ENCODE data around the gene CCDC15.

CCDC15 gene

DNA sequence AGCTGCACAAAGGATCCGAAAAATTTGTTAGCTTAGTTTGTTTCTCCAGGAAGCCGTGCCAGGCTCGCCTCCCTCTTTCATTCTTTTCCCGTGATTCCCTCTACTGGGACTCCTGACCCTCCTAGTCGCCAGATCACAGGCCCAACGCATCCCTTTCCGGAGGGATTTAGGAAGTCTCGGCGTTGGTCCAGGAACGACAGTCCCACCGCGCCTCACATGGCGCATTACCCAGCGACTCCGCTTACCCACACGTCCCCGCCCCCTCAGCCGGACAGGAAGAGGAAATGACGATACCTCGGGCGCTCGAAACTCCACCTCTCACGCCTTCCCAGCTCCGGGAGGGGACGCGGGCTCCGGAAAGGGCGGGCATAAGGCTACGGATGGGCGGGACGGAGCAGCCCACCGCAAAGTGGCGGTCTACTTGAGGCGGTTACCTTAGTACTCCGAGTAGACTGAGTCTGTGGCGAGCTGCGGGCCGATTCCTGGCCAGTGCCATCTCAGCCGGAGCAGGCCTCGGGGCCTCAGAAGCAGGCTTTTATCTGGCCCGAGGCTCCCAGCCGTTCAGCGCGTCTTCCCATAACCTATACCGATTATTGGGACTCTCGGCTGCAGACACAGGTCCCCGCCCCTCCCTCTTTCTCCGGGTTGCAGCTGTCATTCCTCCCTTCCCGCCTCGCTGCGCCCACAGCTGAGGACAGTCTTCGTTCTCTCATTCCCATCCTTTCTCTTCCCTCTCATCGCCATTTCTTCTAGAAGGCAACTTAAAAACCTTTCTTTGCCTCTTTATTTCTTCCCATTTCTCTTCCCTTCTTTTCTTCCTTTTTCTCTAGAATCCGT, at the start of gene CCDC15:
Gene CCDC15, plus strand, starts transcription at position 450 of the 837 bp plus-strand sequence. CDS start 531 bp downstream, outside the sequence.
- peak; percentile 99 for DNase-seq (ENCODE audit: low spot score)

GRCh38 chr11:124915541-124916369, 38.2 kb upstream of the CCDC15 start:
- no peak for DNase-seq (ENCODE audit: low spot score)

DNA sequence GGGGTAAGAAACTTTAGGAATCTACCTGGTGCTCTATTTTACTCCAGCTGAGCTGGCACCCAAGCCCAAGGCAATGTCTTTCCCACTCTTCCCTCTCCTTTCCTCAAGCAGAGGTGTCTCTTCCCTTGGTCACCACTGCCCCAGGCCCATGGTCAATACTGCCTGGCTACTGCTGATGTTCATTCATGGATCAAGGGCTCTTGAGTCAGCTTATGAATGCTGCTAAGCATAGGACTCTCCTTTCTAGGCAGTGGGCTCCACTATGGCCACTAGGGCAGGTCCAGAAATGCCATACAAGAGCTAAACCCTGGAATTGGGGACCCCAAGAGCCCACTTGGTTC, 37.7 kb upstream of the CCDC15 start:
- no peak for DNase-seq (ENCODE audit: low spot score)

DNA sequence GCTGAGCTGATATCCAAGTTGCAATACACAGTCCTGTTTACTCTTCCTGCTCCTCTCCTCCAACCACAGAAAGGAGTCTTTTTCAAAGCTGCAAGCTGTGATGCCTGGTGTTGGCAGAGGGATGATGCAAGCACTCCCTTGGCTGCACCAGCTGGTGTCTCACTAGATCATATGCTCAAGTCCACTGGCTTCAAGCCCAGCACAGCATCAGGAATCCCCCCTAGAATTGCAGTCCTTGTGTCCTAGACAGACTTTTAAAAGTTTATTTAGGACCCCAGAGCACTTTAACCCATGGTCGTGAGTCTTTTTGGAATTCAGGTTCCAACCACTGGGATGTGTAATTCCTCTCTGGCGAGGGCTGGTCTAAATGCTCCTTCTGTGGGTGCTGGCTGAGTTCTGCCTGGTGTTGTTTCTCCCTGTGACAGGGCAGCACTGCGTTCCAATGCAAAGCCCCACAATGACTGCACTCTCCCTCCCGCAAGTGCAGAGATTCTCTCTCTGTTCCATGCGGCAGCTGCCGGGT, 36.8 kb upstream of the CCDC15 start:
- peak; percentile 95 for DNase-seq (ENCODE audit: low spot score)

GRCh38 chr11:124918950-124919349, 35.1 kb upstream of the CCDC15 start, which contains the start of gene HEPN1:
TSS of gene HEPN1 (plus strand) at chr11:124919250.
- DNase-seq (ENCODE audit: low spot score), result no peak

DNA sequence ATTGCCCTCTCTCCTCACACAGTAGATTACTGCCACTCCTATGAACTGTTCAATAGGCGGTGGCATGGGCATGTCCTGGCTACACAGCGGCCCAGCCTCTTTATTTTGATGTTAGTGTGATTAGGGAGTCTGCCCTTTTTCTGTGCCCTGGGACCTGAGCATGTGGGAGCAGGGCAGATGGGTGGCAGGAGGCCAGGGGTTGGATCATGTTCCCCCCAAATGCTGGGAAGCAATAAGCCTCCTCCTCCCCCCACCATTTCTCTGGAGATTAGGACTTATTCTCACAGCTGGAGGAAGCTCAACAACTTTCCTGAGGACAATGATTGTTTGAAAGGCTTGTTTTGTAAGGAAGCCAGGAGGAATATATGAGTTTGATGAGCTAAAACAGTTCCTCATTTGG, 34.1 kb upstream of the CCDC15 start:
- DNase-seq (ENCODE audit: low spot score), result no peak

- DNase-seq (ENCODE audit: low spot score), result no peak
Observed at GRCh38 chr11:124920356-124920755, 33.6 kb upstream of the CCDC15 start.

GRCh38 chr11:124920870-124921609, 33.0 kb upstream of the CCDC15 start:
- no peak for DNase-seq (ENCODE audit: low spot score)

GRCh38 chr11:124922831-124923230, 31.2 kb upstream of the CCDC15 start:
- no peak for DNase-seq (ENCODE audit: low spot score)

DNA sequence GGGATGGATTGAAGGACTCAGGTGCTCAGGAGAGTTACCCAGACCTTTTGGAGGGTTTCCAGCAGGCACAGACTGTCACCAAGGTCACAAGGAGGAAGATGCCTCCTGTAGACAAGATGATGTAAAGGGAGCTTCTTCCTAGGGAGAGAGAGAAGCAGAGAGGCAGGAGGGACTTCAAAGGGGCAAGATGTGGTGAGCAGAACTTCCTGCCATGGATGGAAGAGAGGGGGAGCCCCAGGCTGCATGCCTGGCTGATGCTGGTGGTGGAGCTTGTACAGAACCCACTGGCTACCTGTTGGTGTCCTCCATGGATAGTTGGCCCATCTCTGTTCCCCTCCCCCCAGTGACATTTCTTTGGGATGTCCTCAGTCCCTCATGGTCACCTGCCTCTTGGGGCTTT, 30.7 kb upstream of the CCDC15 start:
- DNase-seq (ENCODE audit: low spot score), result no peak

DNA sequence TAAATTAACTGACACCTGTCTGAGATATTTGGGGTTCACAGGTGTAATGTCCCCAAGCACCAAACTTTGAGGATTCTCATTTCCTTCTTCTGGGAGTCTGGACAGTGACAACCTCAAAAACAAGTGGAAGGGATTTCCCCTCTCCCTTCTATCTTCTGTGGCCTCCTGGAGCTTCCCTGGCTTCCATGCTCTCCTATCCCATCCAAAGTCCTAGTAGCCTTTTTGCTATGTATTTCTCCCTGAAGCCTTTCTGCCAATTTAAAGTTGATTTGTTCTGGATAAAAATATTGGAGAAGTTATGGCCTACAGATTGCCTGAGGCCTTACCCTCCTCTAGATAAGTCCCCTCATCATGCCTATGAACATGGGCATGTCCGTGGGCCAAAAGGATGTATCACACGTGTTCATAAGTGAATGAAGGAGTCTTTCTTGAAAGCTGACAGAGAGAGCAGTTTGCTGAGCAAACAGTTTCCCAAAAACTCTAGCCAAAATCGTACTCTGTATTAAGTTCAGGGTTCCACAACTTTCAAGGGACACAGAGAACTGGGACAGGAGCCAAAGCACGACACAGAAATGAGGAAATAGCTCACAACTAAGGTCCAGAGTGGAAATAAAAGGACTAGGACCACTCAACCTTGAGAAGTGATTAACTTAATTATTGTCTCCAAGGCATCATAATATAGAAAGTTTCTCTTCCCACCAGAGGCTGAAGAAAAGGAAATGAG, 24.9 kb upstream of the CCDC15 start:
- peak; percentile 65 for DNase-seq (ENCODE audit: low spot score)

GRCh38 chr11:124930799-124931198, 23.2 kb upstream of the CCDC15 start:
- no peak for DNase-seq (ENCODE audit: low spot score)

DNA sequence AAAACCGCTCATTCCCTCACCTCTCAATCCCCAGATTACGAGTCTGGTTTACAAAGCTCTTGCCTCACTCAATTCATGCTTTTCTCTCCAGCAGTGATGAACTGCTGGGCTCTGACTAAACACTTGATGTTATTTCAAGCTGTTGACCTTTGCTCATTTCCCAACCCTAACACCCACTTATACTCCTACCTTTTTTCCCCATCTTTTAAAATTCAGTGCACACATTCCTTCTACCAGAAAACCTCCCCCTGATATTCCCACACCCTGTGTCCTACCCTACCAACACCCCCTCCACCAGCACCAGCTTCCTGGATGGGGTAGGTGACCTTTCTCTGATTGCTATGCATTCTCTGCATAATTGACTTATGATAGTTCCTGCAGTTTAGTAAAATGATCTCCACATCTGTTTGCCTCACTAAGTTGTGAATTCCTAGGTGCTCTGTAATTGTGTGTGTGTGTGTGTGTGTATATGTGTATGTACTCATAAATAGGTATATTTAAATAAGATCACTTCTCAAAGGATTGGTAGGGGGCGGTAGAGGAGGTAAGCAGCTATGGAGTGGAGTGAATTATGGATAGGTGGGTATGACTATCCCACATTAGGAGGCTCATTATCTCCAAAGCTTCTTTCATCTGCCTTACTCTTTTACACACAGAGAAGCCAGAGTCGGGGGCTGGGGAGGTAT, 19.0 kb upstream of the CCDC15 start:
- DNase-seq (ENCODE audit: low spot score), result no peak

- peak; percentile 94 for DNase-seq (ENCODE audit: low spot score)
Observed at GRCh38 chr11:124935548-124936514, 18.2 kb upstream of the CCDC15 start, which contains the start of gene HEPACAM. TSS of gene HEPACAM (minus strand) at chr11:124936047. CDS start at chr11:124936006, 41 bp downstream.

DNA sequence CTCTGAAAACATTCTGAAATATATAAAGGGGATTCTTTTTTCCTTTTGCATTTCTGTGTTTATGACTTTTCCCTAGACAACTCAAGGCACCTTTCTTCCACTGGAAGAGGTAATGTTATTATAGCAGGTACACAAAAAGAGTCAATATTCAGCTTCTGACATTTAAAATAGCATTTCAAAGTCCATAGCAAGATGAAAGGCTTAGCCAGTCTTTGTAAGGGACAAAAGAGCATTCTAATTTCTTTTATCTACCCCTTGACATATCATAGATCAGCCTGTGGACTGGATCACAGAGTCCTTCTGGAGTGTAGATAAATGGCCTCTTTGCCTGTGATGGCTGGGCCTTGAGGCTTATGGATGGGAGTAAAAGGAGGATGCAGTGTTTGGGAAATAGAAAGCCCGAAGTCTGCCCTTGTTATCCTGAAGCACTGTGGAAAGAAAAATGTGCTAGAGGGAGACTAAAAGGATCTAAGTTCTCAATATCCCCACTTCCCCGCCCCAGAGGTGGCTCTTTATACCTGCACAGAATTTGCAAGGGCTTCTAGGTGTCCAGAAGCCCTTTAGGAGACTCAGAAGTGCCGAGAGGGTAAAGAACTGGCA, 16.6 kb upstream of the CCDC15 start:
- no peak for DNase-seq (ENCODE audit: low spot score)

GRCh38 chr11:124938206-124938765, 15.7 kb upstream of the CCDC15 start:
- DNase-seq (ENCODE audit: low spot score), result no peak

DNA sequence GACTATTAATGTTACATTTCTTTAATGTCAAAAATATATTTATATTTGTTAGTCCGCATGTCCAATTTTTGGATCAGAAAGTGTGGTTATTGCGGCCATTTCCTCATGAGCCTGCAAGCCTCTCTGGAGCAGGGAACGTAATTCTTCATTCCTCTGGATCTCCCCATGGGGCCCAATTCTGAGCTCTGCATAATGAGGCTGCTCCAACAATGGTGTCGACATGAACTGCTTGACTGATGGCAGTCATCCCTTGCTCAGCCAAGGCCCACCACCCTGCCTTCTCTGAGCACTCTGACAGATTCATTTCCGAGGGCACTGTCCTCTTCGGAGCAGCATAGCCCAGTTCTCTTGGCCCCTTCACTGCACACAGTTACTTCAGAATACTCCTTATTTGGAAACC, 15.0 kb upstream of the CCDC15 start:
- no peak for DNase-seq (ENCODE audit: low spot score)

DNA sequence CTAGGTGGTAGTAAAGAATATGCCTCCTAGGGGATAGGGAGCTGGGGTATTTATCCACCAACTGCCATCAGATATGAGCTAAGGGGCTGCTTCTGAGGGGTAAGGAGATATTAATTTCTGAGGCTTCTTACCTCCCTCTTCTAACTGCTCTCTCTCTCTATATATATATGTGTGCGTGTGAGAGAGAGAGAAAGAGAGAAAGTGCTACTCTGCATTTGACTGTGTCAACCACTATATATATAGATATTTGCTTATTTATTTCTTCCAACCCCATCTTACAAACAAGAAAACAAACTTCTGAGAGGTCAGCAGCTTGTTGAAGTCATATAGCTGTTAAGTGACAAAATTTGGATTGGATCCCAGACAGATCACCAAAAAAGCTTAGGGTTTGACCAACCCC, 12.3 kb upstream of the CCDC15 start:
- no peak for DNase-seq (ENCODE audit: low spot score)
